Fibroblast of peridontal ligament (primary cell): ENCODE results near the gene TMCC1.
"Not testable (repeated sequence)": the region's sequence is repeated elsewhere in the genome, so short reads cannot be mapped to it uniquely, and the experiment has no call there.

Source experiments
- DNase-seq: peaks from one replicate; pipeline ENCODE4 v3.0.0-alpha.2; 2010; ENCODE audit errors: extremely low read depth

Gene TMCC1

DNA sequence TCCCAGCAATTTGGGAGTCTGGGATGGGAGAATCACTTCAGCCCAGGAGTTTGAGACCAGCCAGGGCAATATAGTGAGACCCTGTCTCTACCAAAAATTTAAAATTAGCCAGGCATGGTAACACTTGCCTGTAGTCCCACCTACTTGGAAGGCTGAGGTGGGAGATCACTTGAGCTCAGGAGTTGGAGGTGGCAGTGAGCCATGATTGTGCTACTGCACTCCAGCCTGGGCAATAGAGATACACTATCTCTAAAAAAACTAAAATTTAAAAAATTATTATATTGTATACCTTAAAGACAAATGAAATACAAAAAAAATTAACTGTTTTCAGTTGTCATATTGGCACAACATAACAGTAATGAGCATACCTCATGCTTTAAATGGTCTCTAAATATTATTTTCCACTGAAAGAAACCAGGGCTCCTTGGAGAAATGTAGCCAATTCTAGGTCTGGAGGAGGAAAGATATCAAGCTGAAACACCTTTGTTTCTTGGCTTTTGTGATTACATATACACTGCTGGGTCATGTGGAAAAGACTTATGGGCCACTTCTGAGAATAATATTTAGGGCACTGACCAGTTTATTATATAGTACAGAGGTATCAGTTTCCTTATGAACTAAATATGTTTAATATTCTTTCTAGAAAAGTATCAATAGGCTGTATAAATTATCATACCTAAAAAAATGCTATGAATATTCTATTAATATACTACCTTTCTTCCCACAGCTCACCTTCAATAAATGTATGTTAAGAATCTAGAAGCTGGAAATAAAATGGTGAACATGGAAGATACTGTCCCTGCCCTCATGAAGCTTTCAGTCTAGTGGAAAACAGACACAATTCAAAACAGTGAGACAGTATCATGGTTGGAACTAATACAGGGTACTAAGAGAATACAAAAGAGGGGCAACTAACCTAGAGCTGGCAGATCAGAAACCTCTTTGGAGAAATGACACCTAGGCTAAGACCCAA is 119.5 kb downstream of the TMCC1 start:
- DNase-seq: no peak

GRCh38 chr3:129770604-129771003 is 122.9 kb downstream of the TMCC1 start:
- DNase-seq: no peak

DNA sequence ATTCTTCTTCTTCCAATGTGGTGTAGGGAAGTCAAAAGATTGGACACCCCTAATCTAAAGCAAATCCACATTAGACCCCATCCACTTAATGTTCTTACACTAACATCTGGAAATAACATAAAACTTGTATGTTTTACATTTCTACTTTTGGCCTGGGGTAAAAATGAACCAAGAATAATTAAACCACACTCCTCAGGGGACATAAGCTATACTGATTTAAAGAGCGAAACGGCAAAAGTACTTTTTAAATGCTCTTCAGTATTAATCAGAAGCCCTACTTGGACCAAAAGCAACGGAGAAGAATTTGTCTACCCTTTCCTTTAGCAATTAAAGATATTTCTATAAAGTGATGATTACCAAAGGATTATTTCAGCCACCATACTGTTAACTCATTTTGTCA is 123.9 kb downstream of the TMCC1 start:
- no peak for DNase-seq

- no peak for DNase-seq
These were observed 124.8 kb downstream of the TMCC1 start for GRCh38 chr3:129768728-129769127.

GRCh38 chr3:129766135-129766534 is 127.4 kb downstream of the TMCC1 start:
- DNase-seq: no peak

- no peak for DNase-seq
These were observed 129.4 kb downstream of the TMCC1 start for GRCh38 chr3:129764090-129764489.

DNA sequence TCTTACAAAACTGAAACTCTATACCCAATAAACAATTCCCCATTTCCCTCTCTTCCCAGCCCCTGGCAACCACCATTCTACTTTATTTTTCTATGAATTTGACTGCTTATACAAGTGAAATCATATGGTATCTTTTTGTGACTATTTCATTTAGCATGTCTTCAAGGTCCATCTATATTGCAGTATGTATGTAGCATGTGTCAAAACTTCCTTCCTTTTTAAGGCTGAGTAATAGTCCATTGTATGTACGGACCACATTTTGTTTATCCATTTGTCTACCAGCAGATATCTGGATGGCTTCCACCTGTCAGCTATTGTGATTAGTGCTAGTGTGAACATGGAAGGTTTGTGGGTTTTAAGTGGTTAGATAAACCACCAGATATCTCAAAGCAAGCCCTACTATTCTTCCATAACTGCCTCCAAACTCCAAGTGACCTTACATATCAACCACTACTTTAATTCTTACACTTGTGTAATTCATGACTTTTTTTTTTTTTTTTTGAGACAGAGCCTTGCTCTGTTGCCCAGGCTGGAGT is 134.7 kb downstream of the TMCC1 start:
- peak; percentile 44 for DNase-seq

- no peak for DNase-seq
These were observed 135.2 kb downstream of the TMCC1 start for GRCh38 chr3:129758306-129758705.

GRCh38 chr3:129756871-129757270 is 136.6 kb downstream of the TMCC1 start:
- DNase-seq: peak; percentile 89

DNA sequence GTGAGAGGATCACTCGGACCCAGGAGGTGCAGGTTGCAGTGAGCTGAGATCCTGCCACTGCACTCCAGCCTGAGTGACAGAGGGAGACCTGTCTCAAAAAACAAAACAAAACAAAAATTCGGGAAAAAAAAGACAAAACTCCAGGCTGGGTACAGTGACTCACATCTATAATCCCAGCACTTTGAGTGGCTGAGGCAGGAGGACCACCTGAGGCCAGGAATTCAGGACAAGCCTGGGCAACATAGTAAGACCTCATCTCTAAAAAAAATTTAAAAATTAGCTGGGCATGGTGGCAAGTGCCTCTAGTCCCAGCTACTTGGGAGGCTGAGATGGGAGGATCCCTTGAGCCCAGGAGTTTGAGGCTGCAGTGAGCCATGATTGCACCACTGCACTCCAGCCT is 142.4 kb downstream of the TMCC1 start:
- DNase-seq: not testable (repeated sequence)

DNA sequence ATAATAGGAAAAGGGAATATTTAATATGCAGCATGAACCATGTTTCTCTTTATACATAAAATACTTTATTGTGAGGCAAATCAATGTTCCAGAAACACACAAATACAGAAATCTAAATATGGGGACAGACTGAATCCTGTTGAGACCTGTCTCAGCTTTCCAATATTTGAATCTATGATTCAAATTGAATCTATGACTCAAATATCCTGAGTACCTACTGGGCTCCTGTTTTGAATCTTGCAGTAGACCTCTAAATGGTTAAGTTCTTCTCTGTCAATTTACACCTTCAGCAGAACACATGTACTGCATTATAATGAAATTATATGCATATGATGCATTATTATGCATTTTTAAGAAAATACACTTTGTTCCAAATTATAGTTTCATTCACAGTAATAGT is 143.8 kb downstream of the TMCC1 start:
- DNase-seq: no peak

- no peak for DNase-seq
These were observed 145.5 kb downstream of the TMCC1 start for GRCh38 chr3:129747992-129748391.

DNA sequence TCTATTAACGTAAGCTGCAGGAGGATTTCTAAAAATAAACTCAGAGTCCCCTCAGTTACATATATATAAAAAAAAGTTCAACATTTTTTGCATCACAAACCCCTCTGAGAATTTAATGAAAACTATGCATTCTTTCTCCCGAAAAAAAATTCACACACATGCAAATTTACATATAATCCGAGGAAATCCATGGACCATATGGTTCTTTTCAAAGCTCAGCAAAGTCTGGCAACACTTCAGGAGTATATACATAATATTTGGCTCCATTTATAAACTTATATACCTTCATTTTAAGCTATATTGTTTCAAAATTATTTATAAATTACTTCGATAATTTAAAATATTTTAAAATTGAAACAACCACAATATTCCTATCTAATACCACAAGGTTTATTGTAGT is 146.4 kb downstream of the TMCC1 start:
- DNase-seq: no peak

GRCh38 chr3:129746629-129747028 is 146.9 kb downstream of the TMCC1 start:
- DNase-seq: no peak

DNA sequence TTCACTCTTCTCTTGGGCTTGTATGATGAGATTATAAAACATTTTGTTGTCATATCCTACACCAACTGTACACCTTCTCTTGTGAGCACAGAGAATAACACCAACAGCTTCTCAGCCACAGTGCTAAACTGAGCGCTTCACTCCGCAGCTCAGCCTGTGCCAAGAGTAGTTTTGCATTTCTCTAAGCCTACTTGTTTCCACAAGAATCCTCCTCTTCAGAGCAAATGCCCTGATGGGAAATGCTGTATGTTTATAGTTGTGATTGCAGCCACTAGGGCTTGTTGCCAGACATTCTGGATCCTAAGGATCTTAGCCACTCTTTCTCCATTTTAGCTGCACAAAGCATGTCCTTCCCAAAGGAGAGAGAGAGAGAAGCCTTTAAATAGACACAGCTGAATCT is 148.3 kb downstream of the TMCC1 start:
- peak; percentile 97 for DNase-seq

- DNase-seq: no peak
These were observed 151.7 kb downstream of the TMCC1 start for GRCh38 chr3:129741794-129742193.

DNA sequence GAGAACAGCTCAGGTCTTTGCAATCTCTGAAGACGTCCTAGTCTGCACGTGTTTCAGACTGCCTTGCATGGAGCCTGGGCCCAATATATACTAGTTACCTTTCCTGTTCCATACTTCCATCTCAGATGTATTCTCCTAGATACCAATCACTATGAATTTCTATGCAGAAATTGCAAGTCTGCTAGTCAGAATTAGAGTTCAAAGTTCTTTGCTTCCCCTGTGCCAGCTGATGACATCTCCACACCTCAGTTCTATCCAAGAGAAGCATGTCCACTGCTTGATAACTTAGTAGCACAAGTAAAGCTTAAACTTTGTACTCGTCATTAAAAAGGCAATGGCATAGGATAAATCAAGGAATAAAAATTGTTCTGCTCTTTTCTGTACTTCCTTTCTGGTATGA is 153.4 kb downstream of the TMCC1 start:
- no peak for DNase-seq

- no peak for DNase-seq
These were observed 153.9 kb downstream of the TMCC1 start for GRCh38 chr3:129739634-129740033.

DNA sequence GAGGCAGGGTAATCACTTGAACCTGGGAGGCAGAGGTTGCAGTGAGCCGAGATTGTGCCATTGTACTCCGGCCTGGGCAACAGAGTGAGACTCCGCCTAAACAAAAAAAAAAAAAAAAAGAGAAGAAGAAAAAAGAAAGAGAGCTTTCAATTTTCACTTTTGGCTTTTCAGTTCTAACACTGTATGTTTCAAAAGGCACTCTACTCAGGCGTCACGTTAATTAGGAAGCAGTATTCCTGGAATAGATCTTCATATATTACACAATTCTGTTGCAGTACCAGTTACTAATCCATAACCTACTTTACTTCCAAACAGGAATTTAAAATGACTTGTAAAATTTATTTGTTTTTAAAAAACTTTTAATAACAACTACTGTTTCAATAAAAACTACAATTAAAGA is 155.3 kb downstream of the TMCC1 start:
- DNase-seq: no peak

- no peak for DNase-seq
These were observed 157.4 kb downstream of the TMCC1 start for GRCh38 chr3:129736070-129736469.

DNA sequence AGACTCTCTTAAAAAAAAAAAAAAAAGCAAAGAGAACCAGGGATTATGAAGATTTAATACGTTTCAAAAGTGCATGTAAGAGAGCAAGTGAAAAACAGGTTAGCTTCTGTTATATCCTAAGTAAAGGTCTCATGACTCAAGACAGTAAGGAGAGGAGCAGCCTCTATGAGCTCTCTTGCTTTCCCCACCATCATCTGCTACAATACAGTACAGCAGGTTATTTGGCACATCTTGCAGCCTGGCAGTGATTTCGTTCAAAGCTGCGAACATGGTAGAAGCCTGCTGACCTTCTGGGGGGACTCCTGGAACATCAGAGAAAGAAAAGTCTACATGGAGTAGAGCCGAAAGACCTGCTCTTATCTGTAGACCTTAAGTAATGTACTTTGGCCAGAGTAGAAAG is 157.9 kb downstream of the TMCC1 start:
- DNase-seq: no peak

GRCh38 chr3:129734449-129734848 is 159.1 kb downstream of the TMCC1 start:
- DNase-seq: no peak

DNA sequence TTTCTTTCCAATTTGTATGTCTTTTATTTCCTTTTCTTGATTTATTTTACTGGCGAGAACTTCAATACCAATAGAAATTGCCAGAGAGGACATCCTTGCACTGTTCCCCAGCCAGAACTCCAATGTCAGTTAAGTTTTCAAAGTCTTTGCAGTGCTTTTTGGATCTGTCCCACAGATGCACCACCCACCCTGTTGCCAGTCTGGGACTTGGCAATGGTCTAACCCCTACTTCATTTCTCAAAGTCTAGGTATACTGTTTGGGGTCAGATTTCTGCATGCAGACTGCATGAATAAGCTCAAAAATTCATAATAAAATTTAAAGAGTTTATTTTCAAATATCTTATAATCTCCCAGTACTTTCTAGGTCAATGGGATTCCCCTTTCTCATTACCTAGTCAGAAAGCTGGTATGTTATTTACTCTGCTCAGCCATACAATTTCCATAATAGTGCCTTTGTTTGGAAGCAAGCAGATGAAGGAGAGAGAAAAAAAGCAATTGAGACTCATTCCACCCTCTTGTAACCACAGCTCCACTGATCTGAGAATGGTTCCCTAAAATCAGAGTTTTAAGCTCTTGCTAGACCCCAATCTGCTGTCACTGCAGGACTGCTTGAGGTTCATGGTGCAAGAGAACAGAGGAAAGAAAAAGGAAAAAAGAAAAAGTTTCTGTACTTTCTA is 161.2 kb downstream of the TMCC1 start:
- peak; percentile 40 for DNase-seq
